GM12878 (cell line): Measurements from ENCODE around the gene CLSTN2. TPM values are rescaled to one million over a fixed set of nuclear protein-coding genes. Genes with fewer than 3 reads are reported as not detected.

Experiments
- ATAC-seq: fragments of 200-7000 bp; cut with Tn5 transposase; 3 replicates; pipeline ENCODE4 v1.9.1; 2020; ENCODE audit warnings: mild to moderate bottlenecking, moderate library complexity
- BruUV-seq: library from RNA; stranded (reverse); fragments of 400-500 nt; replicated peaks from 2 replicates; lab custom pipeline; 2021; lab: Mats Ljungman, UMichigan
- CTCF ChIA-PET: fragments of 300-600 bp; sonication (Branson Sonifier 250); formaldehyde crosslinking; extraction: SDS; loops from one replicate; lab custom pipeline; 2021; ENCODE audit warnings: inconsistent platforms; lab: Yijun Ruan, JAX
- POLR2A ChIA-PET: fragments of 350-600 bp; formaldehyde crosslinking; extraction: SDS; loops from one replicate; lab custom pipeline; 2021; ENCODE audit warnings: inconsistent platforms; lab: Charles Lee
- RAD21 ChIA-PET: fragments of 300-600 bp; sonication (Branson Sonifier 250); formaldehyde crosslinking; loops from one replicate; lab custom pipeline; 2023; ENCODE audit warnings: antibody characterized with exemption; ENCODE audit not compliant: unreplicated experiment; lab: Charles Lee
- SMC1A ChIA-PET: fragments of 300-600 bp; sonication (Branson Sonifier 250); formaldehyde crosslinking; loops from one replicate; lab custom pipeline; 2023; ENCODE audit not compliant: unreplicated experiment, uncharacterized antibody; lab: Charles Lee
- DNase-seq: peaks from one replicate; pipeline ENCODE4 v3.0.0-alpha.2; 2011; ENCODE audit warnings: low read depth, low spot score
- FAIRE-seq: peaks from 3 replicates; lab custom pipeline; 2011; peaks lifted over from hg19 to GRCh38; lab: Jason Lieb, UNC
- H2AFZ ChIP-seq: 2 replicates; pipeline ENCODE4 v1.6.0; 2011; ENCODE audit warnings: low read depth, low read length, control low read depth; ENCODE audit not compliant: control insufficient read depth
- H3K27ac ChIP-seq: 2 replicates; pipeline ENCODE4 v1.5.1; 2011; ENCODE audit warnings: control low read depth; ENCODE audit not compliant: control insufficient read depth, insufficient read depth
- H3K27me3 ChIP-seq, 2 experiments: replicated peaks in 1 of 2; 2 replicates each; pipeline versions ENCODE4 v1.6.0 to v1.6.1; 2011; ENCODE audit warnings: low read length in 1 of 2; ENCODE audit not compliant: control insufficient read depth in 2 of 2, insufficient read depth in 2 of 2
- H3K36me3 ChIP-seq, 2 experiments: 2 replicates each; pipeline ENCODE4 v1.5.1; 2011; ENCODE audit warnings: low read length in 1 of 2; ENCODE audit not compliant: control insufficient read depth in 2 of 2, insufficient read depth in 2 of 2
- H3K4me1 ChIP-seq: 2 replicates; pipeline ENCODE4 v1.6.1; 2011; ENCODE audit warnings: mild to moderate bottlenecking, low read length, moderate library complexity, mixed read lengths; ENCODE audit not compliant: control insufficient read depth, insufficient read depth
- H3K4me2 ChIP-seq: 2 replicates; pipeline ENCODE4 v1.6.0; 2011; ENCODE audit warnings: control low read depth; ENCODE audit not compliant: control insufficient read depth, insufficient read depth
- H3K4me3 ChIP-seq: fragments of 200-600 bp; sonication (generic); 2 replicates; pipeline ENCODE4 v1.5.1; 2016
- H3K79me2 ChIP-seq: 2 replicates; pipeline ENCODE4 v1.6.0; 2011; ENCODE audit warnings: low read length; ENCODE audit not compliant: control insufficient read depth, insufficient read depth
- H3K9ac ChIP-seq: 2 replicates; pipeline ENCODE4 v1.8.0; 2011; ENCODE audit warnings: low read length, control low read depth, mixed read lengths; ENCODE audit not compliant: control insufficient read depth, insufficient read depth
- H3K9me3 ChIP-seq: replicated peaks from 3 replicates; pipeline ENCODE4 v1.5.1; 2011; ENCODE audit warnings: mild to moderate bottlenecking, low read length; ENCODE audit not compliant: control insufficient read depth, insufficient read depth
- H4K20me1 ChIP-seq: 2 replicates; pipeline ENCODE4 v1.6.0; 2011; ENCODE audit not compliant: control insufficient read depth, insufficient read depth
- BCL11A ChIP-seq: IDR thresholded peaks from 2 replicates; pipeline ENCODE4 v1.6.1; 2011; ENCODE audit warnings: low read depth, low read length
- BHLHE40 ChIP-seq, 2 experiments: fragments of 450-650 bp in 1 of 2; IDR thresholded peaks; 2 replicates each; pipeline ENCODE4 v1.6.1; 2011 to 2017; ENCODE audit warnings: low read depth in 2 of 2, borderline replicate concordance in 1 of 2, improper control_type of control experiment in 1 of 2, low read length in 1 of 2, mild to moderate bottlenecking in 1 of 2
- CBX3 ChIP-seq: fragments of 200-600 bp; sonication (generic); IDR thresholded peaks from 2 replicates; pipeline ENCODE4 v1.6.1; 2016; ENCODE audit warnings: low read depth, borderline replicate concordance
- CHD1 ChIP-seq: IDR thresholded peaks from 2 replicates; pipeline ENCODE4 v1.6.1; 2012; ENCODE audit warnings: low read depth, low read length, improper control_type of control experiment
- GABPA ChIP-seq: IDR thresholded peaks from 2 replicates; pipeline ENCODE4 v1.6.1; 2014; ENCODE audit warnings: antibody characterized with exemption, low read depth, mild to moderate bottlenecking, inconsistent platforms
- HDGF ChIP-seq: fragments of 450-650 bp; IDR thresholded peaks from 2 replicates; pipeline ENCODE4 v1.6.1; 2016; ENCODE audit warnings: antibody characterized with exemption
- MXI1 ChIP-seq: fragments of 150-350 bp; IDR thresholded peaks from 2 replicates; pipeline ENCODE4 v1.6.1; 2011; ENCODE audit warnings: low read depth, mild to moderate bottlenecking, inconsistent platforms, low read length, improper control_type of control experiment
- NR2C1 ChIP-seq: fragments of 450-650 bp; IDR thresholded peaks from 2 replicates; pipeline ENCODE4 v1.6.1; 2017; ENCODE audit warnings: antibody characterized with exemption, mild to moderate bottlenecking, moderate library complexity
- POLR2AphosphoS5 ChIP-seq: IDR thresholded peaks from 2 replicates; pipeline ENCODE4 v1.6.1; 2011; ENCODE audit warnings: mild to moderate bottlenecking, low read length, inconsistent platforms
- RELA ChIP-seq: fragments of 450-650 bp; IDR thresholded peaks from 2 replicates; pipeline ENCODE4 v1.8.0; 2014; ENCODE audit warnings: borderline replicate concordance; ENCODE audit not compliant: partially characterized antibody
- WGBS: methylation state at CpG from one replicate; pipeline ENCODE4 v1.1.6; 2016; ENCODE audit warnings: low lambda C conversion rate; ENCODE audit not compliant: insufficient replicate concordance, insufficient coverage; ENCODE audit errors: missing lambda C conversion rate; 5-methylcytosine and 5-hydroxymethylcytosine counted together
- in situ Hi-C: fragments of 300-500 bp; cut with MboI; formaldehyde crosslinking; loops from 9 replicates; pipeline ENCODE4 v1.14.3; 2018; ENCODE audit warnings: mixed read lengths
- intact Hi-C: fragments of 100-400 bp; cut with micrococcal nuclease; formaldehyde crosslinking; loops from one replicate; pipeline ENCODE4 v1.14.2; 2022; ENCODE audit not compliant: unreplicated experiment
- polyA plus RNA-seq, 11 experiments: library from polyadenylated mRNA; depleted of rRNA in 4 of 11; unstranded in 6 of 11; stranded (reverse) in 5 of 11; fragments of >200 nt; fragmentation: Nextera tagmentation in 4 of 11; fragmentation: Illumina TruSeq in 1 of 11; extraction: Ambion mirVana in 4 of 11; extraction: Trizol in 1 of 11; gene quantifications; 1 replicate in 1 of 11; 2 replicates in 10 of 11; pipeline versions ENCODE4 v1.2.1 to v1.2.3, GENCODE V29; 2011 to 2016; ENCODE audit warnings: inconsistent platforms in 2 of 11, missing spikeins in 2 of 11, low read depth in 1 of 11
- total RNA-seq, 4 experiments: library from RNA; depleted of rRNA in 3 of 4; stranded (reverse); fragments of >200 nt in 3 of 4; fragmentation: Illumina TruSeq in 1 of 4; extraction: Trizol in 1 of 4; gene quantifications; 2 replicates each; pipeline versions ENCODE4 v1.2.1 to v1.2.3, GENCODE V29; 2013 to 2021
- TF ChIP-seq, protein P1 (sequence below): IDR thresholded peaks from 2 replicates; pipeline ENCODE4 v1.6.1; 2011; ENCODE audit warnings: borderline replicate concordance, low read depth, mild to moderate bottlenecking, moderate library complexity, mixed read lengths, low read length; ENCODE audit not compliant: insufficient read depth; ENCODE audit errors: extremely low read length
- TF ChIP-seq, protein P2 (sequence below): IDR thresholded peaks from 2 replicates; pipeline ENCODE4 v1.6.1; 2012; ENCODE audit warnings: low read length, inconsistent platforms
- TF ChIP-seq, protein P3 (sequence below): IDR thresholded peaks from 2 replicates; pipeline ENCODE4 v1.6.1; 2012; ENCODE audit warnings: improper control_type of control experiment, low read depth, low read length; ENCODE audit not compliant: insufficient replicate concordance
- TF ChIP-seq, protein P4 (sequence below): IDR thresholded peaks from 2 replicates; pipeline ENCODE4 v1.6.1; 2012; ENCODE audit warnings: mild to moderate bottlenecking, low read depth, low read length

CLSTN2 gene
- total and polyA plus RNA-seq, 10 of the 15 experiments (the other 5 are each of a cell fraction or from before 2014, with no cell fraction given), result under 0.01 to 0.10 (median under 0.01) TPM; not detected in 5

DNA sequence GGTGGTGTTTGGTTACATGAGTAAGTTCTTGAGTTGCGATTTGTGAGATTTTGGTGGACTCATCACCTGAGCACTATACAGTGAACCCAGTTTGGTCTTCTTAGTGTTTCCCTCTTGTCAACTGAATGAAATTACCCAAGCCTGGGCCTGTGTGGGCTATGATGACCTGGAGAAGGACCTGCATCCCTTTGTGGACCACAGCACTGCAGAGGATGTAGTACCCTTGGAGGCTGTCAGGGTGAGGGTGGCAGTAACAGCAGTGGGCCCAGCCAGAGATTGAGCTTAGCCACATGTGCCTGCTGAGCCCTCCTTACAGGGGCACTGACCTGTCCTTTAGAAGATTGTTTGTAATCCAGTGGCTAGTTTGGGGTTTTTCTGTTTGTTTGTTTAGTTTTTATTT is 492.8 kb downstream of the CLSTN2 start:
- no peak for FAIRE-seq
- H3K9ac ChIP-seq, result no peak overlapping the region
- 57% methylated on average over 1 of the region's 1 CpG for WGBS
- BruUV-seq, result no TSS peak
- POLR2A ChIA-PET, result no interaction called here
- RAD21 ChIA-PET, result no interaction called here
- in situ Hi-C loops (no loop called here), intact Hi-C loops (no loop called here)
- no peaks in the 10 kb centered on the region for H4K20me1 ChIP-seq
- no peak for DNase-seq
- CTCF ChIA-PET, result no interaction called here
- no peak overlapping the region for H3K4me3 ChIP-seq
- no peaks in the 10 kb centered on the region for H3K9me3 ChIP-seq
- H3K4me2 ChIP-seq, result no peak overlapping the region
- no peaks in the 10 kb centered on the region for H3K4me1 ChIP-seq
- no peak for ATAC-seq
- H3K27ac ChIP-seq, result no peak overlapping the region
- SMC1A ChIA-PET, result no interaction called here
- H3K79me2 ChIP-seq, result no peaks in the 10 kb centered on the region
- 0 out of 4 replicates have a peak, but pooled peaks cover 0 to 1% of the 10 kb centered on the region in 2 experiments for H3K27me3 ChIP-seq
- H2AFZ ChIP-seq, result no peak overlapping the region
- no peaks in the 10 kb centered on the region for H3K36me3 ChIP-seq
- TF ChIP-seq CBX3 (no peak), HDGF (no peak), CHD1 (no peak), RELA (no peak), NR2C1 (no peak), BHLHE40 (IDR thresholded peaks at IDR 0.05; ENCODE audit: borderline replicate concordance in 1 of 2, low read depth in 2 of 2, low read length in 1 of 2) (no peak), MXI1 (no peak), POLR2AphosphoS5 (no peak), BCL11A (no peak), GABPA (no peak)
- TF ChIP-seq, protein P1, sequence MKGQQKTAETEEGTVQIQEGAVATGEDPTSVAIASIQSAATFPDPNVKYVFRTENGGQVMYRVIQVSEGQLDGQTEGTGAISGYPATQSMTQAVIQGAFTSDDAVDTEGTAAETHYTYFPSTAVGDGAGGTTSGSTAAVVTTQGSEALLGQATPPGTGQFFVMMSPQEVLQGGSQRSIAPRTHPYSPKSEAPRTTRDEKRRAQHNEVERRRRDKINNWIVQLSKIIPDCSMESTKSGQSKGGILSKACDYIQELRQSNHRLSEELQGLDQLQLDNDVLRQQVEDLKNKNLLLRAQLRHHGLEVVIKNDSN, result no peak
- TF ChIP-seq, protein P2, sequence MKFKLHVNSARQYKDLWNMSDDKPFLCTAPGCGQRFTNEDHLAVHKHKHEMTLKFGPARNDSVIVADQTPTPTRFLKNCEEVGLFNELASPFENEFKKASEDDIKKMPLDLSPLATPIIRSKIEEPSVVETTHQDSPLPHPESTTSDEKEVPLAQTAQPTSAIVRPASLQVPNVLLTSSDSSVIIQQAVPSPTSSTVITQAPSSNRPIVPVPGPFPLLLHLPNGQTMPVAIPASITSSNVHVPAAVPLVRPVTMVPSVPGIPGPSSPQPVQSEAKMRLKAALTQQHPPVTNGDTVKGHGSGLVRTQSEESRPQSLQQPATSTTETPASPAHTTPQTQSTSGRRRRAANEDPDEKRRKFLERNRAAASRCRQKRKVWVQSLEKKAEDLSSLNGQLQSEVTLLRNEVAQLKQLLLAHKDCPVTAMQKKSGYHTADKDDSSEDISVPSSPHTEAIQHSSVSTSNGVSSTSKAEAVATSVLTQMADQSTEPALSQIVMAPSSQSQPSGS, result no peak
- TF ChIP-seq, protein P3, sequence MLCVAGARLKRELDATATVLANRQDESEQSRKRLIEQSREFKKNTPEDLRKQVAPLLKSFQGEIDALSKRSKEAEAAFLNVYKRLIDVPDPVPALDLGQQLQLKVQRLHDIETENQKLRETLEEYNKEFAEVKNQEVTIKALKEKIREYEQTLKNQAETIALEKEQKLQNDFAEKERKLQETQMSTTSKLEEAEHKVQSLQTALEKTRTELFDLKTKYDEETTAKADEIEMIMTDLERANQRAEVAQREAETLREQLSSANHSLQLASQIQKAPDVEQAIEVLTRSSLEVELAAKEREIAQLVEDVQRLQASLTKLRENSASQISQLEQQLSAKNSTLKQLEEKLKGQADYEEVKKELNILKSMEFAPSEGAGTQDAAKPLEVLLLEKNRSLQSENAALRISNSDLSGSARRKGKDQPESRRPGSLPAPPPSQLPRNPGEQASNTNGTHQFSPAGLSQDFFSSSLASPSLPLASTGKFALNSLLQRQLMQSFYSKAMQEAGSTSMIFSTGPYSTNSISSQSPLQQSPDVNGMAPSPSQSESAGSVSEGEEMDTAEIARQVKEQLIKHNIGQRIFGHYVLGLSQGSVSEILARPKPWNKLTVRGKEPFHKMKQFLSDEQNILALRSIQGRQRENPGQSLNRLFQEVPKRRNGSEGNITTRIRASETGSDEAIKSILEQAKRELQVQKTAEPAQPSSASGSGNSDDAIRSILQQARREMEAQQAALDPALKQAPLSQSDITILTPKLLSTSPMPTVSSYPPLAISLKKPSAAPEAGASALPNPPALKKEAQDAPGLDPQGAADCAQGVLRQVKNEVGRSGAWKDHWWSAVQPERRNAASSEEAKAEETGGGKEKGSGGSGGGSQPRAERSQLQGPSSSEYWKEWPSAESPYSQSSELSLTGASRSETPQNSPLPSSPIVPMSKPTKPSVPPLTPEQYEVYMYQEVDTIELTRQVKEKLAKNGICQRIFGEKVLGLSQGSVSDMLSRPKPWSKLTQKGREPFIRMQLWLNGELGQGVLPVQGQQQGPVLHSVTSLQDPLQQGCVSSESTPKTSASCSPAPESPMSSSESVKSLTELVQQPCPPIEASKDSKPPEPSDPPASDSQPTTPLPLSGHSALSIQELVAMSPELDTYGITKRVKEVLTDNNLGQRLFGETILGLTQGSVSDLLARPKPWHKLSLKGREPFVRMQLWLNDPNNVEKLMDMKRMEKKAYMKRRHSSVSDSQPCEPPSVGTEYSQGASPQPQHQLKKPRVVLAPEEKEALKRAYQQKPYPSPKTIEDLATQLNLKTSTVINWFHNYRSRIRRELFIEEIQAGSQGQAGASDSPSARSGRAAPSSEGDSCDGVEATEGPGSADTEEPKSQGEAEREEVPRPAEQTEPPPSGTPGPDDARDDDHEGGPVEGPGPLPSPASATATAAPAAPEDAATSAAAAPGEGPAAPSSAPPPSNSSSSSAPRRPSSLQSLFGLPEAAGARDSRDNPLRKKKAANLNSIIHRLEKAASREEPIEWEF, result no peak
- TF ChIP-seq, protein P4, sequence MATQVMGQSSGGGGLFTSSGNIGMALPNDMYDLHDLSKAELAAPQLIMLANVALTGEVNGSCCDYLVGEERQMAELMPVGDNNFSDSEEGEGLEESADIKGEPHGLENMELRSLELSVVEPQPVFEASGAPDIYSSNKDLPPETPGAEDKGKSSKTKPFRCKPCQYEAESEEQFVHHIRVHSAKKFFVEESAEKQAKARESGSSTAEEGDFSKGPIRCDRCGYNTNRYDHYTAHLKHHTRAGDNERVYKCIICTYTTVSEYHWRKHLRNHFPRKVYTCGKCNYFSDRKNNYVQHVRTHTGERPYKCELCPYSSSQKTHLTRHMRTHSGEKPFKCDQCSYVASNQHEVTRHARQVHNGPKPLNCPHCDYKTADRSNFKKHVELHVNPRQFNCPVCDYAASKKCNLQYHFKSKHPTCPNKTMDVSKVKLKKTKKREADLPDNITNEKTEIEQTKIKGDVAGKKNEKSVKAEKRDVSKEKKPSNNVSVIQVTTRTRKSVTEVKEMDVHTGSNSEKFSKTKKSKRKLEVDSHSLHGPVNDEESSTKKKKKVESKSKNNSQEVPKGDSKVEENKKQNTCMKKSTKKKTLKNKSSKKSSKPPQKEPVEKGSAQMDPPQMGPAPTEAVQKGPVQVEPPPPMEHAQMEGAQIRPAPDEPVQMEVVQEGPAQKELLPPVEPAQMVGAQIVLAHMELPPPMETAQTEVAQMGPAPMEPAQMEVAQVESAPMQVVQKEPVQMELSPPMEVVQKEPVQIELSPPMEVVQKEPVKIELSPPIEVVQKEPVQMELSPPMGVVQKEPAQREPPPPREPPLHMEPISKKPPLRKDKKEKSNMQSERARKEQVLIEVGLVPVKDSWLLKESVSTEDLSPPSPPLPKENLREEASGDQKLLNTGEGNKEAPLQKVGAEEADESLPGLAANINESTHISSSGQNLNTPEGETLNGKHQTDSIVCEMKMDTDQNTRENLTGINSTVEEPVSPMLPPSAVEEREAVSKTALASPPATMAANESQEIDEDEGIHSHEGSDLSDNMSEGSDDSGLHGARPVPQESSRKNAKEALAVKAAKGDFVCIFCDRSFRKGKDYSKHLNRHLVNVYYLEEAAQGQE, result no peak
